ENCODE results near the gene PHRF1.

DNA sequence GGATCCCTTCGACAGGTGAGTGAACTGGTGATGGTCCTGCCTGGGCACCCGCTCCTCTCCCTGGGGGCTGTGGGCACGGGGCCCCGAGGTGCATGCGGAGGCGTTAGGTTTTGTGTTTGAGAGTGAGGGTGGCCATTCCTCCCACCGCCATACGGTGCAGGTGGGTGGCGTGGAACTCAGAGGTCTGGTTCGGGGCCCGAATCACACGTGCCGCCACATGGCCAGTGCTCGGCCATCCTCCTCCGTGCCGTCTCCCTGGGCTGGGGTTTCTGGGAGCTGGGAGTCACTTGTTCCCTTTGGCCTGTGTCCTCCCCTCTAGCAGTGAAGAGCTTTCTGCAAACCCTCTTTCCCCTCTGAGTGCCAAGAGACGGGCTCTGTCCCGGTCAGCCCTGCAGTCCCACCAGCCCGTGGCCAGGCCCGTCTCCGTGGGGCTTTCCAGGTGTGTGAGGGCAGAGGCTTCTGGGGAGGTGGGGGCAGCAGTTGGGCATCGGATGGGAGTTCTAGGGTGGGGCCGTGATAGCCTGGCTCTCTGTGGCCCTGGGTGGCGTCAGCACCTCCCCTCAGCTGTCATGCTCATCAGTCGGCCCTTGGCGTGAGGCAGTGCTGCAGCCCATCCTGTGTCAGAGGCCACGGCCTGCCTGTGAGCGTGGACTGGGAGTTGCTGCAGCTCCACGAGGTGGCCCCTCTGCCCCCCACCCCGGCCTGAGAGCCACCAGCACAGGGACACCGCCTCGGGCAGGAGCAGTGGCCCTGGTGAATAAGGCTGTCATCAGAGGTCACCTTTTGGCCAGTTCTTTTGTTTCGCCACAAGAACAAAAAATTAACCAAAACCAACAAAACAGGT, 29.2 kb downstream of the PHRF1 start:
- TF ChIP-seq, protein P1, sequence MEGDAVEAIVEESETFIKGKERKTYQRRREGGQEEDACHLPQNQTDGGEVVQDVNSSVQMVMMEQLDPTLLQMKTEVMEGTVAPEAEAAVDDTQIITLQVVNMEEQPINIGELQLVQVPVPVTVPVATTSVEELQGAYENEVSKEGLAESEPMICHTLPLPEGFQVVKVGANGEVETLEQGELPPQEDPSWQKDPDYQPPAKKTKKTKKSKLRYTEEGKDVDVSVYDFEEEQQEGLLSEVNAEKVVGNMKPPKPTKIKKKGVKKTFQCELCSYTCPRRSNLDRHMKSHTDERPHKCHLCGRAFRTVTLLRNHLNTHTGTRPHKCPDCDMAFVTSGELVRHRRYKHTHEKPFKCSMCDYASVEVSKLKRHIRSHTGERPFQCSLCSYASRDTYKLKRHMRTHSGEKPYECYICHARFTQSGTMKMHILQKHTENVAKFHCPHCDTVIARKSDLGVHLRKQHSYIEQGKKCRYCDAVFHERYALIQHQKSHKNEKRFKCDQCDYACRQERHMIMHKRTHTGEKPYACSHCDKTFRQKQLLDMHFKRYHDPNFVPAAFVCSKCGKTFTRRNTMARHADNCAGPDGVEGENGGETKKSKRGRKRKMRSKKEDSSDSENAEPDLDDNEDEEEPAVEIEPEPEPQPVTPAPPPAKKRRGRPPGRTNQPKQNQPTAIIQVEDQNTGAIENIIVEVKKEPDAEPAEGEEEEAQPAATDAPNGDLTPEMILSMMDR (IDR thresholded peaks at IDR 0.05; ENCODE audit: poor library complexity), result no peak
- no peak for TF ChIP-seq EZH2phosphoT487 (IDR thresholded peaks at IDR 0.05; ENCODE audit: low read depth, severe bottlenecking, unreplicated experiment)
- no peak for TF ChIP-seq EZH2 (IDR thresholded peaks at IDR 0.05; ENCODE audit: borderline replicate concordance)

All from hepatocyte (in vitro differentiated cells).